Kidney tubule cell (primary cell): ENCODE results near the gene PXMP4.
"Not testable (repeated sequence)": the region's sequence is repeated elsewhere in the genome, so short reads cannot be mapped to it uniquely, and the experiment has no call there.

Source experiments
- DNase-seq: peaks from one replicate; pipeline ENCODE4 v3.0.0-alpha.2; 2018; ENCODE audit warnings: low spot score

The PXMP4 gene

GRCh38 chr20:33702861-33703260 is 17.2 kb downstream of the PXMP4 start:
- DNase-seq: no peak

- DNase-seq: no peak
These were observed 18.3 kb downstream of the PXMP4 start for GRCh38 chr20:33701629-33702450.

- DNase-seq: not testable (repeated sequence)
These were observed 19.2 kb downstream of the PXMP4 start for GRCh38 chr20:33700696-33701441.

GRCh38 chr20:33698966-33699365 is 21.1 kb downstream of the PXMP4 start:
- DNase-seq: not testable (repeated sequence)

- DNase-seq: no peak
These were observed 23.0 kb downstream of the PXMP4 start for GRCh38 chr20:33697129-33697528.

- no peak for DNase-seq
These were observed 23.7 kb downstream of the PXMP4 start for GRCh38 chr20:33696448-33696847.

GRCh38 chr20:33694639-33695012 is 25.5 kb downstream of the PXMP4 start:
- no peak for DNase-seq

GRCh38 chr20:33693741-33694638 is 26.1 kb downstream of the PXMP4 start:
- no peak for DNase-seq

GRCh38 chr20:33693289-33693688 is 26.8 kb downstream of the PXMP4 start:
- no peak for DNase-seq

GRCh38 chr20:33689973-33690372 is 30.1 kb downstream of the PXMP4 start:
- DNase-seq: no peak

- no peak for DNase-seq
These were observed 30.6 kb downstream of the PXMP4 start for GRCh38 chr20:33689493-33689892.

- DNase-seq: no peak
These were observed 31.1 kb downstream of the PXMP4 start for GRCh38 chr20:33688938-33689424.

GRCh38 chr20:33687993-33688937 is 31.8 kb downstream of the PXMP4 start:
- no peak for DNase-seq

GRCh38 chr20:33687370-33687915 is 32.7 kb downstream of the PXMP4 start:
- DNase-seq: no peak

- DNase-seq: no peak
These were observed 33.1 kb downstream of the PXMP4 start for GRCh38 chr20:33686984-33687366.

- peak; percentile 94 for DNase-seq
These were observed 33.8 kb downstream of the PXMP4 start, which contains the start of gene E2F1 for GRCh38 chr20:33686100-33686983. E2F1 (minus strand) TSS chr20:33686385; CDS start chr20:33686264, 121 bp downstream.

GRCh38 chr20:33685328-33686099 is 34.6 kb downstream of the PXMP4 start:
- DNase-seq: peak; percentile 36

GRCh38 chr20:33684533-33685327 is 35.4 kb downstream of the PXMP4 start:
- DNase-seq: no peak
